Endothelial cell of umbilical vein (primary cell): ENCODE data around the gene HOXB4. TPM values are rescaled to one million over a fixed set of nuclear protein-coding genes. Genes with fewer than 3 reads are reported as not detected.

Experiments used
- BruUV-seq: library from RNA; stranded (reverse); fragments of 400-500 nt; replicated peaks from 2 replicates; lab custom pipeline; 2021; lab: Mats Ljungman, UMichigan
- CTCF ChIA-PET: fragments of 300-600, 350-600 bp; sonication (Branson Sonifier 250); formaldehyde crosslinking; loops from one replicate; lab custom pipeline; 2021; ENCODE audit warnings: antibody characterized with exemption, inconsistent platforms; lab: Charles Lee
- POLR2A ChIA-PET: fragments of 300-600, 350-600 bp; sonication (Branson Sonifier 250); formaldehyde crosslinking; loops from one replicate; lab custom pipeline; 2021; ENCODE audit warnings: antibody characterized with exemption, inconsistent platforms; lab: Charles Lee
- DNase-seq: peaks from one replicate; pipeline ENCODE4 v3.0.0-alpha.2; 2011; ENCODE audit warnings: low read depth, low spot score
- FAIRE-seq: peaks from 2 replicates; lab custom pipeline; 2011; peaks lifted over from hg19 to GRCh38; lab: Jason Lieb, UNC
- H2AFZ ChIP-seq: 2 replicates; pipeline ENCODE4 v1.6.0; 2012; ENCODE audit warnings: low read depth, low read length, control low read depth, inconsistent platforms
- H3K27ac ChIP-seq: 2 replicates; pipeline ENCODE4 v1.5.1; 2011; ENCODE audit warnings: low read depth, mild to moderate bottlenecking, control low read depth, low read length, moderate library complexity; ENCODE audit not compliant: insufficient read depth
- H3K27me3 ChIP-seq, 2 experiments: 2 replicates each; pipeline versions ENCODE4 v1.6.0 to v1.6.1; 2011; ENCODE audit warnings: low read length in 2 of 2, mixed read lengths in 1 of 2; ENCODE audit not compliant: control insufficient read depth in 2 of 2, insufficient read depth in 2 of 2
- H3K36me3 ChIP-seq, 2 experiments: 2 replicates in 1 of 2; 3 replicates in 1 of 2; pipeline ENCODE4 v1.5.1; 2011; ENCODE audit warnings: low read length in 2 of 2, mild to moderate bottlenecking in 1 of 2, moderate library complexity in 1 of 2; ENCODE audit not compliant: control insufficient read depth in 2 of 2, insufficient read depth in 2 of 2; ENCODE audit errors: extremely low read depth in 1 of 2
- H3K4me1 ChIP-seq: 3 replicates; pipeline ENCODE4 v1.5.1; 2011; ENCODE audit warnings: mild to moderate bottlenecking, low read length; ENCODE audit not compliant: control insufficient read depth, insufficient read depth; ENCODE audit errors: extremely low read depth
- H3K4me2 ChIP-seq: 2 replicates; pipeline ENCODE4 v1.6.1; 2011; ENCODE audit warnings: low read length, control low read depth, mixed read lengths; ENCODE audit not compliant: insufficient read depth
- H3K4me3 ChIP-seq, 3 experiments: fragments of 200-600 bp in 1 of 3; sonication (generic), shearing (Covaris generic) in 1 of 3; replicated peaks in 1 of 3; 2 replicates each; pipeline ENCODE4 v1.5.1; 2011 to 2016; ENCODE audit warnings: control low read depth in 3 of 3, low read length in 3 of 3, mild to moderate bottlenecking in 2 of 3, inconsistent platforms in 1 of 3, low read depth in 1 of 3, moderate library complexity in 1 of 3; ENCODE audit not compliant: insufficient read depth in 1 of 3
- H3K79me2 ChIP-seq: 2 replicates; pipeline ENCODE4 v1.6.0; 2012; ENCODE audit warnings: low read length, inconsistent platforms; ENCODE audit not compliant: control insufficient read depth, insufficient read depth
- H3K9ac ChIP-seq: replicated peaks from 2 replicates; pipeline ENCODE3; 2011; ENCODE audit warnings: low read length, control low read depth; ENCODE audit not compliant: insufficient read depth; ENCODE audit errors: extremely low read depth
- H3K9me1 ChIP-seq: replicated peaks from 3 replicates; pipeline ENCODE4 v1.6.0; 2011; ENCODE audit warnings: mild to moderate bottlenecking, low read length; ENCODE audit not compliant: control insufficient read depth, insufficient read depth; ENCODE audit errors: extremely low read depth
- H3K9me3 ChIP-seq: replicated peaks from 2 replicates; pipeline ENCODE4 v1.5.1; 2012; ENCODE audit warnings: low read length, inconsistent platforms; ENCODE audit not compliant: control insufficient read depth, insufficient read depth
- H4K20me1 ChIP-seq: replicated peaks from 2 replicates; pipeline ENCODE3; 2011; ENCODE audit warnings: mild to moderate bottlenecking, low read length; ENCODE audit not compliant: control insufficient read depth, insufficient read depth; ENCODE audit errors: extremely low read depth
- CTCF ChIP-seq, 2 donors: IDR thresholded peaks; 1 replicate in 1 of 2; 2 replicates in 1 of 2; pipeline ENCODE4 v1.5.1; 2011; ENCODE audit warnings: low read length in 2 of 2, mild to moderate bottlenecking in 2 of 2, moderate library complexity in 2 of 2, control low read depth in 1 of 2, inconsistent platforms in 1 of 2, low read depth in 1 of 2; ENCODE audit not compliant: insufficient read depth in 1 of 2; ENCODE audit errors: extremely low read depth in 1 of 2
- FOS ChIP-seq: IDR thresholded peaks from 2 replicates; pipeline ENCODE4 v1.6.1; 2011; ENCODE audit warnings: mild to moderate bottlenecking, low read length, moderate library complexity, borderline replicate concordance; ENCODE audit not compliant: insufficient read depth
- GATA2 ChIP-seq: IDR thresholded peaks from 2 replicates; pipeline ENCODE4 v1.7.0; 2011; ENCODE audit warnings: low read depth, mild to moderate bottlenecking, moderate library complexity, mixed read lengths, low read length; ENCODE audit not compliant: insufficient read length, insufficient read depth
- JUN ChIP-seq: IDR thresholded peaks from 2 replicates; pipeline ENCODE4 v1.6.1; 2011; ENCODE audit warnings: borderline replicate concordance, low read depth; ENCODE audit not compliant: insufficient read length, insufficient read depth
- MAX ChIP-seq: IDR thresholded peaks from 2 replicates; pipeline ENCODE4 v1.6.1; 2011; ENCODE audit not compliant: insufficient read depth, insufficient read length
- MYC ChIP-seq: IDR thresholded peaks from one replicate; pipeline ENCODE4 v1.6.1; 2011; ENCODE audit warnings: mild to moderate bottlenecking, low read depth, low read length
- POLR2A ChIP-seq: IDR thresholded peaks from 2 replicates; pipeline ENCODE4 v1.6.1; 2012; ENCODE audit warnings: low read depth, mild to moderate bottlenecking, control low read depth, low read length
- POLR2AphosphoS5 ChIP-seq: IDR thresholded peaks from 2 replicates; pipeline ENCODE4 v1.6.1; 2012; ENCODE audit warnings: low read depth, mild to moderate bottlenecking, control low read depth, low read length, moderate library complexity; ENCODE audit not compliant: insufficient read depth
- dilution Hi-C: fragments of 300-500 bp; cut with MboI; formaldehyde crosslinking; loops from one replicate; pipeline ENCODE4 v1.15.0; 2019; ENCODE audit warnings: low sequenced_read_pairs; ENCODE audit not compliant: extremely low pct_ligation_motif_present
- intact Hi-C: fragments of 100-400 bp; cut with micrococcal nuclease; formaldehyde crosslinking; loops from one replicate; pipeline ENCODE4 v1.10.0; 2022
- polyA plus RNA-seq, 4 experiments: library from polyadenylated mRNA; depleted of rRNA in 3 of 4; stranded (reverse) in 3 of 4; unstranded in 1 of 4; fragments of >200 nt; gene quantifications; 2 replicates each; pipeline versions ENCODE4 v1.2.1 to v1.2.3, GENCODE V29; 2011 to 2012; ENCODE audit warnings: missing spikeins in 1 of 4
- total RNA-seq: library from RNA; stranded (reverse); gene quantifications from 2 replicates; pipeline ENCODE4 v1.2.3, GENCODE V29; 2021

The HOXB4 gene
- total and polyA plus RNA-seq, 2 donors (not counting 3 experiments of a cell fraction or from before 2014, with no cell fraction given): 4.6 to 13.1 TPM

- intact Hi-C loops (no loop called here), dilution Hi-C loops (no loop called here)
- DNase-seq (peak; percentile 49), FAIRE-seq (no peak)
- Histone ChIP-seq H3K36me3 (peaks cover 0 to 3% of the 10 kb centered on the region in 2 experiments), H3K79me2 (peaks cover 93% of the 10 kb centered on the region), H3K4me3 (peak overlapping the region; percentile 69 to 86 (median 70)), H4K20me1 (no peaks in the 10 kb centered on the region), H3K9me1 (no peaks in the 10 kb centered on the region), H3K4me2 (peak overlapping the region; percentile 89), H3K9ac (peak overlapping the region; percentile 74), H2AFZ (no peak overlapping the region), H3K27me3 (no peaks in the 10 kb centered on the region), H3K27ac (peak overlapping the region; percentile 66), H3K9me3 (no peaks in the 10 kb centered on the region), H3K4me1 (peaks cover 76% of the 10 kb centered on the region)
- TF ChIP-seq POLR2A (peak; percentile 16), JUN (no peak), POLR2AphosphoS5 (peak; percentile 1)
- POLR2A ChIA-PET: no interaction called here
- no TSS peak for BruUV-seq
- CTCF ChIA-PET: interaction anchor here (1.0 to 2.4 kb wide), 2 partner anchors 21 to 28 kb away, joined by 3 to 9 read pairs; no protein-coding TSS in a partner anchor
Measured at GRCh38 chr17:48576479-48577309, 1.5 kb downstream of the HOXB4 start.

DNA sequence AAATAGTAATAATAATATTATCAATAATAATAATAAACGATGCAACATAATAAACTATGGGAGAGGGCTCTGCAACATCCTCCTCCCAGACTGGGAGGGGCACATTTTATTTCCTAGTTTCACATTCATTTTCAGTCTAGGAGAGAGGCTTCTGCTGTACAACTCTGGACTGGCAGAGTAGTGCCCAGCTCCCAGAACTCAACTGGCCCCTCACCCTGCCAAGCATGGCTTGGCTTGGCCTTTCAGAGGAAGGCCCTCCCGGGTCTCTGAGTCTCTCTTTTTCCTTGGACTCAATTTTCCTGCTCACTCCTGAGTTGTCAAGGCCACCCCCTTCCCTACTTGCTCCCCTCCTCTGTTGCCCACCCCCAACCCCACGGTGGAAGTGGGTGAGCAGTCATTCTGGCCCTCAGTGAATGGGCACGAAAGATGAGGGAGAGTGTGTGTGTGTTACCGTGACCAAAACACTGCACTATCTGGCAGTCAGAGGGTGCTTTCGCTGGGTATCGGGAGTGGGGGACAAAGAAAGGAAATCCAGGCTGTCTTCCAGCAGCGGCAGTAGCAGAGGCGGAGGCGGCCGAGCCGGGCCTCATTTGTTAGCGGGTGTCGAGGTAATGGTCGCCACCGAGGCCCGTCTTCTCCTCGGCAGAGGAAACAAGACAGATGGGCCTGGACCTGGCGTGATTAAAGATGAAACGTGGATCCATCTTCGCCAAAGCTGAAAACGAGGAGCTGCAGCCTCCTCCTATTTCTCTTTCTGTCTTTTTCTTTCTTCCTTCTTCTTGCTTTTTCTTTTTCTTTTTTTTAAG is 2.3 kb downstream of the HOXB4 start:
- Histone ChIP-seq H3K27me3 (no peaks in the 10 kb centered on the region), H3K4me2 (peak overlapping the region; percentile 81), H2AFZ (no peak overlapping the region), H3K9me3 (no peaks in the 10 kb centered on the region), H3K9ac (peak overlapping the region; percentile 54), H3K27ac (peak overlapping the region; percentile 66), H4K20me1 (no peaks in the 10 kb centered on the region), H3K9me1 (no peaks in the 10 kb centered on the region), H3K36me3 (peaks cover 0 to 3% of the 10 kb centered on the region in 2 experiments), H3K79me2 (peaks cover 93% of the 10 kb centered on the region), H3K4me1 (peaks cover 79% of the 10 kb centered on the region), H3K4me3 (peak overlapping the region; percentile 9 to 69 (median 46))
- TF ChIP-seq JUN: no peak
- TF ChIP-seq FOS: no peak
- no peak for TF ChIP-seq POLR2AphosphoS5
- TF ChIP-seq MAX: no peak
- TF ChIP-seq CTCF (IDR thresholded peaks at IDR 0.05; ENCODE audit: extremely low read depth in 1 of 2, insufficient read depth in 1 of 2, low read depth in 1 of 2, low read length in 2 of 2): no peak
- no peak for TF ChIP-seq GATA2
- no peak for TF ChIP-seq MYC
- dilution Hi-C loops (no loop called here), intact Hi-C loops (loop anchor here (1.0 kb wide), 1 partner anchor 32 kb away; no protein-coding TSS in a partner anchor)
- CTCF ChIA-PET: interaction anchor here (1.0 to 2.4 kb wide), 3 partner anchors 19 to 27 kb away, joined by 3 to 9 read pairs (median 4); no protein-coding TSS in a partner anchor
- POLR2A ChIA-PET: no interaction called here
- no TSS peak for BruUV-seq
- peak; percentile 47 for FAIRE-seq
- peak; percentile 65 for DNase-seq
